NCI-H748 treated with DMSO at 0.1 percent for 48 hours (cell line): ENCODE results near the gene SLC2A11.
"Not testable (repeated sequence)": the region's sequence is repeated elsewhere in the genome, so short reads cannot be mapped to it uniquely, and the experiment has no call there.

ENCODE experiments used
- DNase-seq: peaks from one replicate; lab custom pipeline; 2025; lab: John Stamatoyannopoulos, UW

Gene SLC2A11

DNA sequence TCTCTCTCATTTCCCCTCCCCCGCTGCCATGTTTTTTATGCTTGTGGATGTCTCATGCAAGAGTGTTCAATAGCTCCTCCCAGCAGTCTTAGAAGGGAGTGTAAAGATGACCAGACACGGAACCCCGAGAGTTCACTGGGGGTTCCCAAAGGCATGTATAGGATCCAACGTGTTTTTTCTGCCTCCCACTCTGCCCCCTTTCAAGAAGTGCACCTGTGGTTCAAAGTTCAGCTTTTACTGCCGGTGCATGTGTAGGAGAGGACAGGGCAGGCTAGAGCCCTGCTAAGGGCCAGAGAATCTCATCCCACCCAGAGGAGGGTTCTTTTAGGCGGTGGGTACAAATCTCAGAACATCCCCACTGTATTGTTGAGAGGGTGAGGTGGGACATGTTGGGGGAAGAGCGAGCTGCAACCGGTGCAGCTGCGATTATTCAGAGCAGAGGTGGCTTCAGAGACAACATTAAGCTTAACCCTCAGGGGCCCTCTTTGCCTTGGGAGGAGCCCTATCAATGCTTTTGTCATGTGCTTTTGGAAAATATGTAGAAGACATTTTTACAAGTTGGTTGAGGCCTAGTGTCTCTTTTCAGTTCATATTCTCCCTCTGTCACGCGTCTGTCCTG is 51.0 kb downstream of the SLC2A11 start:
- no peak for DNase-seq

DNA sequence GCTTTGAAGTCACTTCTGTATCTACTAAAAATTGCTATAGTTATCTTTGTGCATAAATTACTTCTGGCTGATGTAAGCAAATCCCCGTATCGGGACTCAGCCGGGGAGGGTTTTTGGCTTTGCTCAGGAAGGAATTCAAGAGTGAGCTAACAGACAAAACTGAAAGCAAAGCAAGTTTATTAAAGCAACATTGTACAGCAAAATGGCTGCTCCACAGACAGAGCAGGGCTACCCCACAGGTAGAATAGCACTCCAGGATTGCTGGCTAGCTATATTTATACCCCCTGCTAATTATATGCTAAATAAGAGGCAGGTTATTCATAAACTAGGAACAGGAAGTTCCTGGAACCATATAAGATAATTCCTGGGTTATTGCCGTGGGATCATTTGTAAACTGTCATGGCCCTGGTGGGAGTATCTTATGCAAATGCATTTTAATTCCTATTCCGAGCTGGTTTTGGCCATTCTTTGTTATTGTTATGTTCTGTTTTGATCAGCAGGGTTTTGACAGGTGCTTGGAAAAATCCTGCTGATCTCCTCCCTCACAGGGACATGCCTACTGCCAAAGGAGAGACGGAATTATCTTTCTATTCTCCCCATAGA is 51.7 kb downstream of the SLC2A11 start:
- no peak for DNase-seq

DNA sequence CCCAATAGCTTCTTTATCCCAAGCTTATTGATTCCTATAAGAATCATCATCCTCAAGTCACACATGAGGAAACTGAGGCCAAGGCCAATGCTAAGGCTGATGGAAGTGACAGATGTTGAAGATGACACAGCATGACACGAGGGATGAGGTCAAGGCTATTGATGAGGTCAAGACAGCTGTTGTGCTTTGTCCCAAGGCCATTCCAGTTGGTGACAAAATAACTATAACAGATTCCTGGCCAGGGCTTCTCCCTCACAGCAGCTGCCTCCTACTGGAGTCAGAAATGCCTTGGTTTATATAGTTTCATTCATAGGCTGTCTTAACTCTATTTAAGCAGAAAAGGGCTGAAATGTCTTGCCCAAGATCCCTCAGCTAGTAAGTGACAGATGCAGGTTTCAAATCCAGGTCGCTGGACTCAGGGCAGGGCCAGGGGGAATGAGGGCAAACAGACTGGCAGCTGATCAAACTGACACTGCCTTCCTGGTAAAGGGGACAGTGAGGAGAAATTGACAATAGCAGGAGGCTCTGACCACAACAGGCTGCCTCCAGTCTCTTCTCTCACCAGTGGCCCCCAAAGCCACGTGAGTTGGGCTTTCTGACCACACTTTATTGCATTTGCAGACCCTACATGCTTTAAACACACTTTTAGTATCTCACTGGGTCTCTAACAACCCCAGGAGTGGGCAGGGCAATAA is 53.0 kb downstream of the SLC2A11 start:
- DNase-seq: no peak

DNA sequence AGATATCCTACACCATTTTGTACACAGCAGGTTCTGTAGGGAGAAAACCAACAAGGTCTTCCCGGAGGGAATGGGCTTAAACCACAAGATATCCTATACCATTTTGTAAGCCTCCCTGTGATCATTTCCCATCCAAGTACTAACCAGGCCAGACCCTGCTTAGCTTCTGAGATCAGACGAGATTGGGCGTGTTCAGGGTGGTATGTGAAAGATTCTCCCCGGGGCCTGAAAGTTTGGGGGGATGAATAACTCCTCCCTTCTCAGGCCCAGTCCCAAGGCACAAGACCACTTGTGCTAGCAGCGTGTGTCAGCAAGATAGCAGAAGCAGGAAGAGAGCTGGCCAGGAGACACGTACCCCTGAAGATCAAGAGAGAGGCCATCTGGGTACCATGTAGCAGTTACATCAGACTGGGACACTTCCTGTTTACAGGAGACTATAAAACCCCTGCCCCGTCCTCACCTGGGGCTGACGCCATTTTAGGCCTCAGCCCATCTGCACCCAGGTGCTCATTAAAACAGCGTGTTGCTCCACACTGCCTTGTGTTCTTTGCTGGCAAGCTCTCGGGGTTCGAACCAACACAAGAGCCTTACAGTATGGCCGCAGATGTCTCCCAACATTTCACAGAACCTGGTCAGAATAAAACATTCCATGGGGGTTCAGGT is 53.8 kb downstream of the SLC2A11 start:
- no peak for DNase-seq

DNA sequence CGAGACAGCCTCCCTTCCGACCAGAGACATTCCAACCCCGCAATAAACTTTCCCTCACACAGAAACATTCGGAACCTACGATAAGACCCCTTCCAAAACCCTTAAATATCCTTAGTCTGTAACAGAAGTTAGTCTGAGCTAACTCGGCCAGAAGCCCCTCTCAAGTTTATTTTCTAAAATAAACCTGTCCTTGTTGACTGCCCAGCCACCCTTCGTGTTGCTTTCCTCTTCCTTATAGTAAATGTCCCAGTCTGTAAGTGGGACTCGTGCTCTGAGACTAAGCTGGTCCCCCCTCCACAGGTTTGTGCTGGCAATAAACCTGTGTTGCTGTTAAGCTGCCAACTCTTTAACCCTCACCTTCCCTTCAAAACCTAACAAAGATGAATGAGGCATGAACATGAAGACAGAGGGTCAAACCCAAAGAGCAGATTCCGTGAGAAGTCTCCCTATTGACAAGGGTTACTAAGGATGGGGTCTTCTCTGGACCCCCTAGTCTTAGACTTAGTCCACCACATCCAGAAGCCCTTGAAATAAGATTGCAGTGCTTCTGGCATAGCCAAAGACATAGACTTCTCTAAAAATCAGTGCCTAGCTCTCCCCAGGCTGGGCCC is 54.7 kb downstream of the SLC2A11 start:
- no peak for DNase-seq

DNA sequence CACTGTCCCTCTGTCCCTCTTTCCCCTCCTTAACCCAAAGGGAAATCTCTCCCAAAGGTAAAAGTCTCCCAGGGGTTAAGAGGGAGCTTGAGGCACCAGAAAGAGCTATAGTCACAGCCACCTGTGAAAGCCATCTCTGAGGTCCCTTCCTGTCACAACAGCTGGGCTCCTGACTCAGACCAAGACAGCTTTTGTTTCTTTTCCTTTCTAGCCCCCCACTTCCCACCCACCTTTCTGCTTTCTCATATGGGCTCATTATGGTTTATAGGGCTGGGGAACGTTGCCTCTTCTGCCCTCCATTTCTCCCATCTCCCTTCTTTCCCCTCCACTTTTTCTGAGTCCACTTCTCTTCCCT is 55.6 kb downstream of the SLC2A11 start:
- DNase-seq: no peak

DNA sequence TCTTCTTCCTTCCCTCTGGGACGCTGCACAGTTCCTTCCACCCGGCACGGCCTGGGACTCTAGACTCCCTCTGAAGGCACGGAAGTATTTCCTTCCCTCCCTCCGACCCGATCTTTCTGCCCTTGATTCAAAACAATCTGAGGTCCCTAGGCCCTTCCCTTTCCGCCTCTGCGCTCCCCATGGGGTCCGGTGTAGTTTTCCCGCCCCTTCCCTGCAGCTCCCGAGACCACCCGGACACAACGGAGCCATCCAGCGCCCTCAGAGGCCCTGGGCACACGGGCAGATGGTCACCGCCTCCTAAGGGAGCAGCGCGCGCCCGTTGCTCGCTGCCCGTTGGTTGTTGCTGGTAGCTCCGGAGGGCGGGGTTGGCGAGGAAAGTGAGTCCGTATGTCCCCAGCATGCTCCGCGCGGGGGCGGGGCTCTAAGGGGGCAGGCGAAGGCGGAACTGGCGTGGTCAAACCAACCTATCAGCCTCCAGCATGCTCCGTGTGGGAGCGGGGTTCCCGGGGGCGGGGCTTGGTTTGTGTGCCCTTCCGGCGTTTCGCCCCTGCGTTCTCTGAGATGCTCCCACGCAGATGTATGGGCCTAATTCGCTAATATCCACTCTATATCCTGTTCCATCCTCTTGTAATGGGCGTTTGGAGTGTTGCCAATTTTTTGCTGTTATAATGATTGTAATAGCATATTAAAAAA is 56.1 kb downstream of the SLC2A11 start:
- peak; percentile 84 for DNase-seq

DNA sequence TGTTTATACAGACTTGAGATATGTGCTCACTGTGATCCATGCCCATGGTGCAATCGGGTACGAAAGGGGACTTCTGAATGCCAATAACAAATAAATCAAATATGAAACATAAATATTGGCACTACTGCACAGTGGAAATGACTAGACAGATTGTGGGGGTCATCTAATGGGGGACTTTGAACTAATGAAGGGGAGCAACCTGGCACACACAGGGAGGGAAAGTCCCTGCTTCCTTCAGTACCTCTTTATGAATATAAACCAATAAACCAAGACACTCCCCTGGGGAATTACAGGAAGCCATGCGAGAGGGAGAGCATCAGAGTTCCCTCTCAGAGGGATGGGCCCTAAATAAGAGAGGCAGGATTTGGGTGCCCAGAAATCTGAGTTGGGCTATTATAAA is 57.6 kb downstream of the SLC2A11 start:
- DNase-seq: no peak

DNA sequence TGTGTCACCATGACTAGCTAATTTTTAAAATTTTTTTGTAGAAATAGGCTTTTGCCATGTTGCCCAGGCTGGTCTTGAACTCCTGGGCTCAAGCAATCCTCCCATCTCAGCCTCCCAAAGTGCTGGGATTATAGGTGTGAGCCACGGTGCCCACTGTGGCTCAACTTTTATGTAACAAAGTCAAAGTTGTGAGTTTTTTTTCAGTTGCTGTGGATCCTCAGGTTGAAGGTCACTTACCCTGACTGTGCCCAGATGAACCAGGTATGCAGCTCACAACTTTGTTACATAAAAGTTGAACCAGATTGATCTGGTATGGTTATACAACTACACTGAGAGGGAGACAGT is 62.6 kb downstream of the SLC2A11 start:
- DNase-seq: not testable (repeated sequence)

DNA sequence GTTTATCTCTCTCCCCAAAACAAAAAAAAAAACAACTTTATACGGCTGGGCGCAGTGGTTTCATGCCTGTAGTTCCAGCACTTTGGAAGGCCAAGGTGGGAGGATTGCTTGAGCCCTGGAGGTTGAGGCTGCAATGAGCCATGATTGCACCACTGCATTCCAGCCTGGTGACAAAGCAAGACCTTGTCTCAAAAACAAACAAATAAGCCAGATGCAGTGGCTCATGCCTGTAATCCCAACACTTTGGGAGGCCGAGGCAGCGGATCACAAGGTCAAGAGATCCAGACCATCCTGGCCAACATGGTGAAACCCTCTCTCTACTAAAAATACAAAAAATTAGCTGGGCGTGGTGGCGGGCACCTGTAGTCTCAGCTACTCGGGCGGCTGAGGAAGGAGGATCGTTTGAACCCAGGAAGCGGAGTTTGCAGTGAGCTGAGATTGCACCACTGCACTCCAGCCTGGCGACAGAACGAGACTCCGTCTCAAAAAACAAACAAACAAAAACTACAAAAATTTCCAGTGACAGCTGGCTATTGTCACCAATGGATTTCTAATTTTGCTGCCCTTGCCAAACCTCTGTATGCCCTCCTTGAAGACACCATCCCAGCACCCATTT is 64.0 kb downstream of the SLC2A11 start:
- not testable (repeated sequence) for DNase-seq

DNA sequence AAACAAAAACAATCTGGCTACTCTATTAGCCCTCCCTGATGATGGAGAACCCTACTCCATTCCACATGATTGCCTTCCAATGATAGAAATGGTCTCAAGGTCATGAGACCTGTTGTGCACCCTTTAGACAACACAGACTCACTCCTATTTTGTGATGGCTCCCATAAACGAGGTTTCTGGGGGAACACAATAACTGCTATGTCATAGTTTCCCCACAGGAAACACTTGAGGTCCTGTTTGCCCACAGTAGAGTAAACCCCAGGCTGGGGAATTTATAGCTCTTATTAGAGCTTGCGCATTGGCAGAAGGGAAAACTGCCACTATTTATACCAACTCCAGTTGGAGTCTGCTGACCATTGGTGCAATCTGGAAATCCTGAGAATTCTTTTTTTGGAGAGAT is 65.2 kb downstream of the SLC2A11 start:
- no peak for DNase-seq

DNA sequence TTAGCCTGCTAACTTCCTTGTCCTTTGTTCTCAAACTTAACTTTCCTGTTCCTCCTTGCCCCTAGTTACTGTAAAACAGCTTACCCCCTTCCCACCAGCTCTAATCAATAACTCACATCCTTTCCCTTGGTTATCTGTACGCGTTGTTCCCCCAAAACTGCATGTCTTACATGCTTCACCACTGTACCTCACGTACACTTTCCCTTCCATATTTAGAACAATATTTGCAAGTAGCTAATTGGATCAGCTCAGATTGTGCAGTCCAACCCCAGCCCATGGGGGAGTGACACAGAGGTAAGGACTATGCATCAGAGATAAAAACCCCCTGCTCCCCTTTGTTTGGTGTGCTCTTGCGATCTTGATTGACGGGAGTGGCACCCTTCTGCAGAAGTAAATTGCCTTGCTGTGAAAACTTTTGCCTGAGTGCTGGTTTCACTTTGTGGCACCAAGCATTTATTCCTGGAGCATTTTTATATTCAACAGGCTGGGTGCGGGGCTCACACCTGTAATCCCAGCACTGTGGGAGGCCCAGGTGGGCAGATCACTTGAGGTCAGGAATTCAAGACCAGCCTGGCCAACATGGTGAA is 67.4 kb downstream of the SLC2A11 start:
- DNase-seq: no peak

DNA sequence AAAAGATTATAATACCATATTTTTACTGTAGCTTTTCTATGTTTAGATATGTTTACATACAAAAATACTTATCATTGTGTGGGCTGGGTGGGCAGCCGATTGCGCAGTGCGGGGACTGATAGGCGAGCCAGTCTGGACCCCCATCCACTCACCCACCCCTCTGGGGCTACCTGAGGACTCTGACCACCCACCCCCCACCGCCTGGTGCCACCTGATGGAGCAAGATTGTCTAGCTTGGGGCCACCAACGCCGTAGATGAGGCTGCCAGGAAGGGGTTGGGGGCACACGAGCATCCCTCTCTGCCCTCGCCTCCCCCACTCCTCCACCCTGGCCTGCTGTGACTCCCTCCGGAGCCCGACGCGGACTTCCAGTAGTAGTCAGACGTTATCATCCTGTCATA is 68.9 kb downstream of the SLC2A11 start:
- DNase-seq: no peak
